H1 (cell line): ENCODE data around the gene NEK9. TPM values are rescaled to one million over a fixed set of nuclear protein-coding genes. Genes with fewer than 3 reads are reported as not detected.

Experiments used
- E2F6 ChIP-seq: IDR thresholded peaks from 2 replicates; pipeline ENCODE4 v1.6.1; 2012; ENCODE audit warnings: inconsistent platforms
- POU5F1 ChIP-seq: IDR thresholded peaks from 2 replicates; pipeline ENCODE4 v1.6.1; 2011; ENCODE audit warnings: low read depth, mild to moderate bottlenecking, low read length, moderate library complexity
- RFX5 ChIP-seq: IDR thresholded peaks from 2 replicates; pipeline ENCODE4 v1.6.1; 2011; ENCODE audit warnings: low read depth, low read length, improper control_type of control experiment, borderline replicate concordance
- TAF7 ChIP-seq: optimal IDR thresholded peaks from 2 replicates; pipeline ENCODE3; 2011; ENCODE audit warnings: low read depth, mild to moderate bottlenecking, inconsistent platforms, low read length, moderate library complexity, borderline replicate concordance
- polyA plus RNA-seq, 7 experiments: library from polyadenylated mRNA; depleted of rRNA in 3 of 7; stranded (reverse) in 5 of 7; unstranded in 2 of 7; fragments of >200 nt in 5 of 7; fragments of 200-250 nt in 2 of 7; gene quantifications; 1 replicate in 5 of 7; 2 replicates in 1 of 7; 4 replicates in 1 of 7; pipeline versions ENCODE4 v1.2.1 to v1.2.3, GENCODE V29; 2011 to 2013; ENCODE audit warnings: missing spikeins in 2 of 7, mixed read lengths in 2 of 7
- total RNA-seq: library from RNA; stranded (reverse); fragmentation: NEBNext Ultra II Directional; extraction: Animal tissue kit (Norgen Biotek cat#: 25700); gene quantifications from 2 replicates; pipeline ENCODE4 v1.2.1, GENCODE V29; 2021

The NEK9 gene
- total and polyA plus RNA-seq, 2 of the 8 experiments (the other 6 are each of a cell fraction or from before 2014, with no cell fraction given): 16.0 to 43.6 TPM

GRCh38 chr14:75141062-75141461 lies 14.2 kb upstream of the NEK9 start (continued):
- TF ChIP-seq TAF7 (no peak), E2F6 (no peak), RFX5 (no peak), POU5F1 (no peak)
